GM20000 (cell line): Measurements from ENCODE around the gene SNX25.

ENCODE experiments used
- DNase-seq: peaks from one replicate; pipeline ENCODE4 v3.0.0; 2012; ENCODE audit warnings: low spot score
- TF ChIP-seq, protein P1 (sequence below): IDR thresholded peaks from 2 replicates; pipeline ENCODE4 v1.5.1; 2012; ENCODE audit warnings: mild to moderate bottlenecking, control low read depth; ENCODE audit errors: extremely low read depth, missing control alignments

The SNX25 gene

DNA sequence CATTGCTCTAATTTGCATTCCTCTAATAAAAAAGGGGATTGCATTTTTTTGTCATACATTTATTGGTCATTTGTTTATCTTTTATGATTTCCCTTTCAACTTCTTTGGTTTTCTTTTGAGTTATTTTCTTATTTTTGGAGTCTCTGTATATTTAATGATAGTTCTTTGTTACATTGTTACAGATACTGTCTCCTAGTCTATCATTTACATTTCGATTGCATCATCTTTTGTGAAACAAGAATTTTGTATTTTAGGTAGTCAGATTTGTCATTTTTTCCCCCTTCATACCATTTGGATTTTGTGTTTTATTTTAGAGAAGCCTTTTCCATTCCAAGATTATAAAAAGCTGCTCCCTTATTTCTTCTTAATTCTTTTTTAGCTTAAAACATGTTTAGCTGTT, 37.1 kb downstream of the SNX25 start:
- TF ChIP-seq, protein P1, sequence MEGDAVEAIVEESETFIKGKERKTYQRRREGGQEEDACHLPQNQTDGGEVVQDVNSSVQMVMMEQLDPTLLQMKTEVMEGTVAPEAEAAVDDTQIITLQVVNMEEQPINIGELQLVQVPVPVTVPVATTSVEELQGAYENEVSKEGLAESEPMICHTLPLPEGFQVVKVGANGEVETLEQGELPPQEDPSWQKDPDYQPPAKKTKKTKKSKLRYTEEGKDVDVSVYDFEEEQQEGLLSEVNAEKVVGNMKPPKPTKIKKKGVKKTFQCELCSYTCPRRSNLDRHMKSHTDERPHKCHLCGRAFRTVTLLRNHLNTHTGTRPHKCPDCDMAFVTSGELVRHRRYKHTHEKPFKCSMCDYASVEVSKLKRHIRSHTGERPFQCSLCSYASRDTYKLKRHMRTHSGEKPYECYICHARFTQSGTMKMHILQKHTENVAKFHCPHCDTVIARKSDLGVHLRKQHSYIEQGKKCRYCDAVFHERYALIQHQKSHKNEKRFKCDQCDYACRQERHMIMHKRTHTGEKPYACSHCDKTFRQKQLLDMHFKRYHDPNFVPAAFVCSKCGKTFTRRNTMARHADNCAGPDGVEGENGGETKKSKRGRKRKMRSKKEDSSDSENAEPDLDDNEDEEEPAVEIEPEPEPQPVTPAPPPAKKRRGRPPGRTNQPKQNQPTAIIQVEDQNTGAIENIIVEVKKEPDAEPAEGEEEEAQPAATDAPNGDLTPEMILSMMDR: no peak
- DNase-seq: no peak

GRCh38 chr4:185247151-185247550, 37.8 kb downstream of the SNX25 start:
- DNase-seq: no peak
- TF ChIP-seq, protein P1: no peak

DNA sequence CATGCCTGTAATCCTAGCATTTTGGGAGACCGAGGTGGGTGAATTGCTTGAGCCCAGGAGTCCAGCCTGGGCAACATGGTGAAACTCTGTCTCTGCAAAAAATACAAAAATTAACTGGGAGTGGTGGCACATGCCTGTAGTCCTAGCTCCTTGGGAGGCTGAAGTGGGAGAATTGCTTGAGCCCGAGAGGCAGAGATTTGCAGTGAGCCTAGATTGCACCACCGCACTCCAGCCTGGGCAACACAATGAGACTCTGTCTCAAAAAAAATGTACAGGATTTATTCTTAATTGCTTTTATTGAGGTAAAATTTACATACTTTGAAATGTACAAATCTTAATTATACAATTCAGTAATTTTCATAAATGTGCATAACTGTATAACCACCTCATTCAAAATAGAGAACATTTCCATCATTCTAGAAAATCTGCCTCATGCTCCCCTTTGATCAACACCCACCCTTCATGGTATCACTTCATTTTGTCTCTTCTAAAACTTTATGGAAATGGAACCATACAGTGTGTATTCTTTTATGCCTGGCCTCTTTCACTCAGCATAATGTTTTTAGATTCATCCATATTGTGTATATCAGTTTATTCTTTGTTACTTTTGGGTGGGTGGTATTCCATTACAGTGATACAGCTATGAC, 39.1 kb downstream of the SNX25 start:
- TF ChIP-seq, protein P1: no peak
- no peak for DNase-seq

DNA sequence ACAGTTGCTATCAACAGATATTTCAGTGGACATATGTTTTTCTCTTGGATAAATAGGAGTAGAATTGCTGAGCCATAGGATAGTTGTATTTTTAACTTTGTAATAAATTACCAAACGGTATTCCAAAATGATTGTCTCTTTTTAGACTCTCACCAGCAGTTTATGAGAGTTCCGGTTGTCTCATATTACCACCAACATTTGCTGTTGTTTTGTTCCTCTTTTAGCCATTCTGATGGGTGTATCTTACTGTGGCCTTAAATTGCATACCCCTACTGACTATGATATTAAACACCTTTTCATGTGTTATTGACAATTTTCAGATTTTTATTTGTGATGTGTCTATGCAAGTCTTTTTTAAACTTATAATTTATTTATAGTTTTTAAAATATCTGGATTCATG, 39.7 kb downstream of the SNX25 start:
- no peak for DNase-seq
- TF ChIP-seq, protein P1: no peak

- DNase-seq: no peak
- TF ChIP-seq, protein P1: no peak
These were observed 45.0 kb downstream of the SNX25 start for GRCh38 chr4:185254434-185254833.

GRCh38 chr4:185255868-185256267, 46.5 kb downstream of the SNX25 start:
- no peak for DNase-seq
- TF ChIP-seq, protein P1: no peak

DNA sequence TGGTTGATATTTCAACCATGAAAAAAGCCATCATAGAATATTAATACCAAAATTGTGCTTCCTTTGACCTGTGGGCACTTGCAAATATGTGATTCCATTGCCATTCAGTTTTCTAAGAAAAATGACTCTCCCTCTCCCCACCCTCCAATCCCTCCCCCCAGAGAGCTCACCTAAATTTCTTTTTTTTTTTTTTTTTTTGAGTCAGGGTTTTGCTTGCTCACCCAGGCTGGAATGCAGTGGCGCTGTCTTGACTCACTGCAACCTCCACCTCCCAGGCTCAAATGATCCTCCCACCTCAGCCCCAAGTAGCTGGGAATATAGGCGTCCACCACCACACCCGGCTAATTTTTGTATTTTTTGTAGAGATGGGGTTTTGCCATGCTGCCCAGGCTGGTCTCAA, 47.0 kb downstream of the SNX25 start:
- TF ChIP-seq, protein P1: no peak
- DNase-seq: no peak
